ENCODE data around the gene C19orf73.

C19orf73 gene

GRCh38 chr19:49073514-49074378 lies 45.2 kb downstream of the C19orf73 start:
- in situ Hi-C loops (cut with MboI; ENCODE audit: low pct_unique_long_range_greater_than_20kb, low sequenced_read_pairs, unreplicated experiment): no loop called here
- peak; percentile 28 for DNase-seq (ENCODE audit: low spot score)
- TF ChIP-seq CTCF (IDR thresholded peaks at IDR 0.05; ENCODE audit: extremely low read depth, insufficient read depth, missing control alignments): peak; percentile 6

GRCh38 chr19:49071860-49072547 lies 46.9 kb downstream of the C19orf73 start:
- in situ Hi-C loops (cut with MboI; ENCODE audit: low pct_unique_long_range_greater_than_20kb, low sequenced_read_pairs, unreplicated experiment): no loop called here
- DNase-seq (ENCODE audit: low spot score): peak; percentile 37
- TF ChIP-seq CTCF (IDR thresholded peaks at IDR 0.05; ENCODE audit: extremely low read depth, insufficient read depth, missing control alignments): no peak

- no peak for TF ChIP-seq CTCF (IDR thresholded peaks at IDR 0.05; ENCODE audit: extremely low read depth, insufficient read depth, missing control alignments)
- in situ Hi-C loops (cut with MboI; ENCODE audit: low pct_unique_long_range_greater_than_20kb, low sequenced_read_pairs, unreplicated experiment): no loop called here
- no peak for DNase-seq (ENCODE audit: low spot score)
Measured at GRCh38 chr19:49070416-49070815, 48.5 kb downstream of the C19orf73 start.

- no peak for TF ChIP-seq CTCF (IDR thresholded peaks at IDR 0.05; ENCODE audit: extremely low read depth, insufficient read depth, missing control alignments)
- in situ Hi-C loops (cut with MboI; ENCODE audit: low pct_unique_long_range_greater_than_20kb, low sequenced_read_pairs, unreplicated experiment): no loop called here
- DNase-seq (ENCODE audit: low spot score): no peak
Measured at GRCh38 chr19:49069026-49069425, 49.9 kb downstream of the C19orf73 start.
